Muscle layer of colon (tissue), 2 donors: ENCODE results near the gene TEX53.

Source experiments
- H3K27ac ChIP-seq: one replicate; pipeline ENCODE4 v1.7.0; 2013; ENCODE audit warnings: low read depth, mild to moderate bottlenecking, low read length, moderate library complexity
- H3K27me3 ChIP-seq, 2 donors: one replicate each; pipeline ENCODE4 v1.7.0; 2013; ENCODE audit warnings: low read length in 2 of 2, mild to moderate bottlenecking in 2 of 2; ENCODE audit not compliant: insufficient read depth in 2 of 2, control insufficient read depth in 1 of 2
- H3K36me3 ChIP-seq: one replicate; pipeline ENCODE4 v1.7.0; 2013; ENCODE audit warnings: mild to moderate bottlenecking, low read length; ENCODE audit not compliant: insufficient read depth
- H3K4me1 ChIP-seq: one replicate; pipeline ENCODE4 v1.7.0; 2013; ENCODE audit warnings: mild to moderate bottlenecking, low read length; ENCODE audit not compliant: insufficient read depth
- H3K4me3 ChIP-seq, 2 donors: one replicate each; pipeline ENCODE4 v1.7.0; 2013; ENCODE audit warnings: low read length in 2 of 2, low read depth in 1 of 2, mild to moderate bottlenecking in 1 of 2, moderate library complexity in 1 of 2
- H3K9ac ChIP-seq: one replicate; pipeline ENCODE4 v1.7.0; 2013; ENCODE audit warnings: low read length
- H3K9me3 ChIP-seq: one replicate; pipeline ENCODE4 v1.7.0; 2013; ENCODE audit warnings: mild to moderate bottlenecking, low read length
- donor health status: abdominal sarcoma.
- donor health status: Adenocarcinoma of cecum.

TEX53 gene

GRCh38 chr9:114631166-114631565, 26.4 kb downstream of the TEX53 start:
- Histone ChIP-seq H3K9ac (no peak overlapping the region), H3K9me3 (no peaks in the 10 kb centered on the region), H3K4me1 (no peaks in the 10 kb centered on the region), H3K27ac (no peak overlapping the region), H3K27me3 (no peaks in the 10 kb centered on the region), H3K36me3 (peaks cover 80% of the 10 kb centered on the region), H3K4me3 (no peak overlapping the region)

DNA sequence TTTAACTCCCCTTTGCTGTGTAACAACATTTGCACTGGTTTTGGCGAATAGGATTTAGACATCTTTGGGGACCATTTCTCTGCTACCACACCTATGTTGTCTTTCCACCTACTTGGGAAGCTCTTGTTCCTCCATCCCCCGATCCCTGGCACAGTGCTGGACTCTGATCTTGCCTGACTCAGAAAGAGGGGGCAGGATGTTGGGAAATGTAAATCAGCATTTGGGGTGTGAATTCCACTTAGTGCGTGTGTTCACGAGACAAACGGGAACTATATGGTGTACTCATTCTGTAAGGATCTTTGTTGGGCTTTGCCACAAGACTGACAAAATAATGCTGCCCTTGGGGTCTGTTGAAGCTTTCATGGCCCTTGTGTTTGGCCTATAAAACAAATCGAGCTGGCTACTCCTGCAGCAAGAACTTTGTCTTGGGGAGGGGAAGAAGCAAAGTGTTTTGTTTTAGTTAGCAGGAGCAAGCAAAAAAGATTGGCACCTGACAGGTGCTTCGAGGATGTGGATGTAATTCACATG, 28.0 kb downstream of the TEX53 start:
- H3K27ac ChIP-seq = no peak overlapping the region
- no peaks in the 10 kb centered on the region for H3K27me3 ChIP-seq
- no peaks in the 10 kb centered on the region for H3K9me3 ChIP-seq
- H3K9ac ChIP-seq = no peak overlapping the region
- H3K4me3 ChIP-seq = no peak overlapping the region
- H3K36me3 ChIP-seq = peaks cover 78% of the 10 kb centered on the region
- H3K4me1 ChIP-seq = no peaks in the 10 kb centered on the region

- Histone ChIP-seq H3K9ac (no peak overlapping the region), H3K27me3 (no peaks in the 10 kb centered on the region), H3K36me3 (peaks cover 67% of the 10 kb centered on the region), H3K4me1 (no peaks in the 10 kb centered on the region), H3K27ac (no peak overlapping the region), H3K9me3 (no peaks in the 10 kb centered on the region), H3K4me3 (no peak overlapping the region)
These were observed 30.1 kb downstream of the TEX53 start for GRCh38 chr9:114627553-114627952.

GRCh38 chr9:114626415-114627020, 31.1 kb downstream of the TEX53 start:
- Histone ChIP-seq H3K4me3 (no peak overlapping the region), H3K9me3 (no peaks in the 10 kb centered on the region), H3K9ac (no peak overlapping the region), H3K36me3 (peaks cover 64% of the 10 kb centered on the region), H3K27me3 (no peaks in the 10 kb centered on the region), H3K27ac (no peak overlapping the region), H3K4me1 (peaks cover 8% of the 10 kb centered on the region)

DNA sequence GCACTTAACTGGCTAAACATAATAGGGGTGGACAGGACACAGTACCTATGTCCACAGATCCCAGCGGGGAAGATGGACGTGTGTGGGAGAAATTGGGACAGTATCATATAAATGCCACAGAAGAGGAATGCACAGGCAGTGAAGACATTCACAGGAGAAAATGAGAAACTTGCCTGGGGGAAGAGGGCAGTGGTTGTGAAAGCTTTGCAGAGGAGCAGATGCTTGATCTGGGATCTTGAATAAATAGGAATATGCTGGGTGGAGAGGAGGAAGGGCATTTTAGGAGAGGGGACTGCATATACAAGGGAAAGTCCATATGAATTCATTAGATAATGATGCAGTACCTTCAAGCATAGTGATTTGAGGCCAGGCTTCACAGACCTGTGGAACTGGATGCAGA, 32.9 kb downstream of the TEX53 start:
- Histone ChIP-seq H3K36me3 (peaks cover 46% of the 10 kb centered on the region), H3K27ac (no peak overlapping the region), H3K4me1 (peaks cover 8% of the 10 kb centered on the region)

GRCh38 chr9:114621975-114622609, 35.5 kb downstream of the TEX53 start:
- Histone ChIP-seq H3K4me3 (no peak overlapping the region), H3K9me3 (no peaks in the 10 kb centered on the region), H3K27ac (no peak overlapping the region), H3K27me3 (no peaks in the 10 kb centered on the region), H3K9ac (no peak overlapping the region), H3K4me1 (peaks cover 8% of the 10 kb centered on the region), H3K36me3 (peaks cover 27% of the 10 kb centered on the region)

More for the DNA sequence above, 32.9 kb downstream of the TEX53 start:
- no peaks in the 10 kb centered on the region for H3K27me3 ChIP-seq
- H3K4me3 ChIP-seq = no peak overlapping the region
- no peak overlapping the region for H3K9ac ChIP-seq
- H3K9me3 ChIP-seq = no peaks in the 10 kb centered on the region

- H3K27ac ChIP-seq = no peak overlapping the region
- no peak overlapping the region for H3K4me3 ChIP-seq
- no peaks in the 10 kb centered on the region for H3K27me3 ChIP-seq
- H3K36me3 ChIP-seq = peaks cover 22% of the 10 kb centered on the region
- no peaks in the 10 kb centered on the region for H3K9me3 ChIP-seq
- H3K9ac ChIP-seq = no peak overlapping the region
- H3K4me1 ChIP-seq = peaks cover 8% of the 10 kb centered on the region
These were observed 36.0 kb downstream of the TEX53 start for GRCh38 chr9:114621561-114621960.

- Histone ChIP-seq H3K36me3 (peaks cover 10% of the 10 kb centered on the region), H3K4me1 (peaks cover 8% of the 10 kb centered on the region), H3K27ac (no peak overlapping the region), H3K9ac (no peak overlapping the region), H3K27me3 (no peaks in the 10 kb centered on the region), H3K9me3 (no peaks in the 10 kb centered on the region), H3K4me3 (no peak overlapping the region)
These were observed 38.3 kb downstream of the TEX53 start for GRCh38 chr9:114619191-114619761.

GRCh38 chr9:114616684-114617520, 40.7 kb downstream of the TEX53 start:
- Histone ChIP-seq H3K4me3 (no peak overlapping the region), H3K9ac (no peak overlapping the region), H3K27ac (no peak overlapping the region), H3K36me3 (peaks cover 7% of the 10 kb centered on the region), H3K9me3 (no peaks in the 10 kb centered on the region), H3K4me1 (peaks cover 23% of the 10 kb centered on the region), H3K27me3 (no peaks in the 10 kb centered on the region)

- Histone ChIP-seq H3K4me1 (peaks cover 29% of the 10 kb centered on the region), H3K36me3 (peaks cover 5% of the 10 kb centered on the region), H3K27me3 (no peaks in the 10 kb centered on the region), H3K27ac (no peak overlapping the region), H3K9ac (no peak overlapping the region), H3K9me3 (no peaks in the 10 kb centered on the region), H3K4me3 (no peak overlapping the region)
These were observed 43.2 kb downstream of the TEX53 start for GRCh38 chr9:114614373-114614772.

GRCh38 chr9:114613919-114614318, 43.7 kb downstream of the TEX53 start:
- Histone ChIP-seq H3K27ac (no peak overlapping the region), H3K27me3 (no peaks in the 10 kb centered on the region), H3K4me3 (no peak overlapping the region), H3K36me3 (peaks cover under 1% of the 10 kb centered on the region), H3K9me3 (no peaks in the 10 kb centered on the region), H3K9ac (no peak overlapping the region), H3K4me1 (peaks cover 29% of the 10 kb centered on the region)
